GM21390 (cell line): Measurements from ENCODE around the gene KRTAP7-1.

Experiments
- ATAC-seq: cut with Tn5 transposase; IDR thresholded peaks from one replicate; pipeline ENCODE4 v1.9.1; 2021; ENCODE audit not compliant: unreplicated experiment

Gene KRTAP7-1, protein sequence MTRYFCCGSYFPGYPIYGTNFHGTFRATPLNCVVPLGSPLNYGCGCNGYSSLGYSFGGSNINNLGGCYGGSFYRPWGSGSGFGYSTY

DNA sequence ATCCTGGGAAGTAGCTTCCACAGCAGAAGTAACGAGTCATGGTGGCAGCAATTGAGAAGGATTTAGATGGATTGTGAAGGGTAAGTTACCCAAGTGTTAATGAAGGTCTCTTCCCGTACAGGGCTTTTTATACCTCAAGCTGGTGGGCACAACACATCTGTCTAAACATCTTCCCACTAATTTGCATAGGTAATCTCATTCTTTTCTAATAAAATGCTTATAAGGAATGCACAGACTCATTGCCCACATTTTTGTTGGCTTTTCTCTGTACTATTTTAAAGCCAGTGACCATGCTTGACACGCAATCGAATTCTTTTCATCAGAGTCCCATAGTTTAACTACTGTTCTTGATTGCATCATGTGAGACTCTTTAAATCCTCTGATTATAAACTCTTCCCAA, at the start of gene KRTAP7-1:
TSS of gene KRTAP7-1 (minus strand) at position 101 of the 400 bp plus-strand sequence. CDS start at position 40, 61 bp downstream.
- ATAC-seq, result no peak

DNA sequence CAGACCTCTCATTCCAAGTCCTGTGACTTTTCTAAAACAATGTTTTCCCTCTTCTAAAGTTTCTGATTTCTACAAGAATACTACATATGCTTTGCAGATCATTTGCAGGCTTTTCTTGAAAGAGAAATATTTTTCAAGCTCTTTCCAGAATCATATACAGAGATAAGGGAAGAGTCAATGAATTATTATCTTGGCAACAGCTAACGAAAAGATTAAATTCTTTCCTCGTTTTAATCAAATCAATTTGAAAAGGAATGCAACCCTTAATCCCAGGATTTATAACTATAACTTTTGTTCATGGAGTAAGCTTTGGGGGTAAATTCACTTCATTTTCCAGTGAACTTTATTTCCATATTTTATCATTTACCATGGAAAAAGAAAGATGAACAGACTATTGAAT, 45.0 kb upstream of the KRTAP7-1 start:
- no peak for ATAC-seq

DNA sequence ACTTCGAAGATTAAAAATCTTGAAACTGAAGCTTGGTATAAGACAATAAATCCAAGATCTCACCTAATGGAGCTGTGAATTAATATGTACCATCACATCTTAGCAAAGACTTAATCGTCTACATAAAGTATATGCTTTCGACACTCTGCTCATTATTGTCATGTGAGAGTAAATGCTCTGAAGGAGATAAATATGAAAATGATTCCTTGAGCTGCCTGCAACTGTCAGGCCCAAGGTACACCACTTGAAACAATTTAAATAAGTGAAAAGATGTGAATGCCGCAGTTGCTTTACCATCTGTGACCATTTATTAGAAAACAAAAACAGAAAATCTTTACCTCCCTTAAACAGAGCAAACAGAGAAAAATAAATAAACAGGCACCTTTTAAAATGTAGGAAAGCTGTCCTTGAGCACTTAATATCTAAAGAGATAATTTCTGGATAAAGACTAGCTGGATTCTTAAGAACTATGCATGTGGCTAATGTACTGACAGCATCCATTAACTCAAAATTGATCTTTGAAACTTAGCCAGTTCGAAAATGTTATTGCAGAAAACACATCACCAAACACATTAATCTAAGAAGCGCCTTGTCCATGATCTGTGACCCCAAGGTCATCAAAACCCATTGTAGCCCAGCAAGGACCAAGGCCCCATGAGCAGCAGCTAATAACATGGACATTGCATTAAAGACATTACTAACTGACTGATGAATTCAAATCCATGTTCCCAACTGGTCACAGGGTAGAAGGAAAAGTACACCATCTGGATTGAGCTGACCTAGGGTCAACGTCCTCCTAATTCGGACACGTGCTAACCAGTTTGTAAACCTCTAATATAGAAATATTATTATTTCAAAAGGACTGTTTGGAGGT, 18.3 kb upstream of the KRTAP7-1 start:
- no peak for ATAC-seq

DNA sequence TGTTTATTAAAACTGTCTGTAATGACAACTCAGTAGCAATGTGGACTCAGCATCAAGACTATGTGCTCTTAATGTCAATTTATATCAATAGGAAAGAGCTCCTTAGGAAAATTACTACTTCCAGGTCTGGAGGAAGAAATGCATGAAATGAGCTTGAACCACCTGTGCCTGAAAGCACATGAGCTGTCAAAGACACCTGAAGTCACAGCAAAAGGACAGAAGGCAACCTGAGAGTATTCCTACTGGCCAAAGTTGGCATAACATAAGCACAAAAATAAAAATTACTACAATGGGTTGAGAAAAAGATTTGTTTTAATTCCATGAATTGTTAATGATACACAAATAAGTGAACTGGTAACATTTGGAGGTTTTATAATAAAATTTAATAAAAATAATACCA, 13.4 kb upstream of the KRTAP7-1 start:
- no peak for ATAC-seq

DNA sequence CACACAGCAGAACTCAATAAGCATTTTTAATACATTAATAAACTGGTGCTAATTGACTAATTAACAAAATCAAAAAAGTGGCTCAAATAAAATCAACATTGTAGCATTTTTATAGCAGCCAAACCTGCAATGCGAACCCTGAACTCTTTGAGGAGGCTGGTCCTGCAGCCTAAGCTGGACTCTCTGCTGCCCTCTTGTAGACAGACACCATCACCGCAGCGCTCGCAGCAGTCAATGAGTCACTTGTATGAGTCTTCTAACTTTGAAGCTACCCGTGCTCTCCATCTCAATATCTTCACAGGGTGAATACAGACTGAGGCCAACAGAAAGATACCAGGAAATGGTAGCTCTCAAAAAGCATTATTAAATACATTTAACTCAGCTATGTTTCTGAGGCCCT, 9.7 kb upstream of the KRTAP7-1 start:
- no peak for ATAC-seq

DNA sequence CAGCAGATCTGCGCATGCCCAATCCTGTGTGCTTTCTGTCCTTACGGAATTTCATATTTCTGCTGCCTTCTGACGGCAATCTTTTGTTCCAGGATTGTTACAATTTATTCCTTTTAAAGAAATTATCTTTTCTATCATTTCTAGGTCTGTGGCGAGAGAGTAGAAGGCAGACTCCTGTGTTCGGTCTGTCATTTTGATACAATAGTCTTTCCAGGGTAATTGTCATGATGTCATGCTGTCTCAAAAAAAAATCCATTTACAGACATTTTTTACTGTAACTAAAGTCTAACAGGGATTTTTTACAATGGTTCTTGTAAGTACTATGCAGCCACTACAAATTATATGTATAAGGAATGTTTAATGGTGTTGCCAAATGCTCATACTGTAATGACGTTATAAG, 9.0 kb upstream of the KRTAP7-1 start:
- no peak for ATAC-seq

DNA sequence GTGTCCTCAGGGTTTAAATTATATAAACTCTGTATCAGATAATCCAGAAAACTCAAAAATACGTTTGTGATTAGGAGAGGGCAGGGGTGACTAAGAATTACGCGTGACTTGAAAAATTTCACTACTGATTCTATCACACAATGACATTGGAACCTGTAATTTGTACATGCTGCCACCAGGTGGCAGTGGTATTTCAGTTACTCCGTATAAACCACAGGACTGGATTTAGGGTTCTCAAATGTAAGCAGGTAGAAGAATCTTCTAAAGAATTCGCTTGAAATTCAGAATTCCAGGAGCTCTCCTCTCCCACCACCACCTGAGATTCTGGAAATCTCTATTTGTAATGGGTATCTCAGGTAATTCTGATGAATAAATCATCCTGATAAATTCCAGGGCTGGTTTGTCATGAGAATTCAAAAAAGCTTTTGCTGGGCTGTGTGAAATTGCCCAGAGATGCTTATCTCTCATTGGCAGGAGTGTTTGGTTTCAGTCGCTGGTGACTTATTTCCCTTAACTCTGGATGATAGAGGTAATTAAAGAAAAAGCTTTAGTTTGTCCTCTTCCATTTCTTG, 1.7 kb upstream of the KRTAP7-1 start:
- no peak for ATAC-seq

DNA sequence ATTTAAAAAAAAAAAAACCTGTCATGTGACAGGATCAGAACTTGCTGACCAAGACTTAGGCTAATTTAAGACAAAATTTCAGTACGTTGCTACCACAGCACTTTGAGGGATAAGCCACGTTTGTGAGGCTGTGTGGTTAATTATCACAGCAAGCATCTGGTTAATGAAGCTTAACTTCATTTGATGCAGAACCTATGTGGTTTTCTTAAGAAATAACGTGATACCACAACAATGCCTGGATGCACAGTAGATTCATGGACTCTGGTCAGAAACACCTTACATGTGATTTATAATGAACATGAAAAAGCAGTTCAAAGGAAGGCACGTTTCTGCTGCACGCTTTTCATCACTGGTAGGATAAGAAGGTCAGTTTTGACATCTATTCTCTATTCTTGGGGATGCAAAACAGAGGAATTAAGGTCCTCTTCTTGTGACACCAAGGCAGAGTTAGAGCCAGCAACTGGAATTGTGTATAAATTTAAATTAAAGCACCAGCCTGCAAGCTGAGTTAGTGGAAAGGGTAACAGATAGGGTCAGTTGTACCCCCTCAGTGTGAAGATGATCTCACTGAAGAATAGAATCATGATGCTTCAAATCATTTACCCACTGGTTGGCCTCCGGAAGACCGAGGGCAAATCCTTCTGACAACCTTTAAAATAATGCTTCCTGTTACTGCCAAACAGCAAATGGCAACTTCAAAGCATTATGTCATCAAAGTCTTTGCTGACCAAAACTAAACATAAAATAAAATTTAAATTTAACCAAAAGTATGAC, 10.5 kb downstream of the KRTAP7-1 start:
- ATAC-seq, result no peak

DNA sequence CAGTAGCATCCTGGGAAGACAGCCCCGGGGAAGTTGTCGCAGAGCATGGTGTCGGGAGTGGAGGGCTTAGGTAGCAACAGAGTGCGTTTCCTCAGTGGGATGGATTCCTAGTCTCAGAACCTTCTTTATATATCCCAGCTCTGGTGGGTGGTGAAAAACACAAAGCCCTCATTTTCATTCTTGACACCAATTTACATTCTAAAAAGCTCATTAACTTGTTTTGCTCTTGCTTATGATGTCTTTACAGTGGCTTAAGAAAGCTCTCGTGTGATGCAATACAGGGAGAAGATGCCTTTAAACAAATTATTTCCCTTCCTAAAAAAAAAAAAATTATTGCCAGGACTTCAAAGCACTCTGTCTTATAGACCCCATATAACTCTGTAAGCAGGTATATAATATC, 16.4 kb downstream of the KRTAP7-1 start, which contains the start of gene KRTAP8-1:
TSS of gene KRTAP8-1 (minus strand) at position 101 of the 400 bp plus-strand sequence. CDS start at position 47, 54 bp downstream.
- no peak for ATAC-seq

DNA sequence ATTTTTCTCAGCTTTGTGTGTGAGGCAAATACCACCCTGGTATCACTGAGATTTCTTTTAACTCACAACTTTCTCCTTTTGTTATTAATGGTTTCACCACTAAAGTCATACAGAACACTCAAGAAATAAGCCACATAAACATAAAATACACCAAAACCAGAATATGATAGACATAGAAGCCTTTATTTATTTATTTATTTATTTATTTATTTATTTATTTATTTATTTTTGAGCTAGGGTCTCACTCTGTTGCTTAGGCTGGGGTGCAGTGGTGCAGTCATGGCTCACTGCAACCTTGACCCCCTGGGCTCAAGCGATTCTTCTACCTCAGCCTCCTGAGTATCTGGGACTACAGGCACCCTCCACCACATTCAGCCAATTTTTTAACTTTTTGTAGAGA, 29.0 kb downstream of the KRTAP7-1 start:
- no peak for ATAC-seq

DNA sequence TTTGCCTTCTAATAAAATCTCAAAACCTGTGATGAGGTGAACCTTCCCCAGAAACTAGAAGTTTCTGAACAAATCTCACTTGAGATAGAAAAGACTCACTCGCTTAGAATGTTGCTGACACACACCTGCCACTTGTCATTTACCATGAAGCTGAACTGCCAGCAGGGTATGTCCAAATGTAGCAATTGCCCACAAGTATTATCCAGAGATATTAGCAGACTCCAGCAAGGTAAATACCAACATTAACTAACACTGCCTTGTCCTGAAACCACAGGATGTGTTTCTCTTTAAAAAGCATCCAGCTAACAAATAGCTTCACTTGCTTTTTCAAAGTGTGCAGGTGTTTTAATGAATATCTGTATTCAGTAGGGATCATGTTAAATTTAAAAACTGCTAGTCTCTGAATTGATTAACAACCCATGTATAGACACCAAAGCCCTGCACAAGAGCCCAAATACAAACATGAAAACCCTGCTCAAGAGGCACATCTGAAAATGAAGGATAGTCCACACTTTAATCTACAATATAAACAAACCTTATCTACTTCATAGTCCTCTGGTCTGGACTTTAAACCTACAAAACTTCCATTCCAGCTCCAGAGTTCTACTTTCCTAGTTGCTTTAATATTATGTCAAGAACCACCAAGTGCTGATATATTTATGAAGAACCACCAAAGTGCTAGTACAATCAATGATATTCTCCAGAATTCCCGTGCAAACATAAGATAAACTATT, 35.8 kb downstream of the KRTAP7-1 start:
- no peak for ATAC-seq

DNA sequence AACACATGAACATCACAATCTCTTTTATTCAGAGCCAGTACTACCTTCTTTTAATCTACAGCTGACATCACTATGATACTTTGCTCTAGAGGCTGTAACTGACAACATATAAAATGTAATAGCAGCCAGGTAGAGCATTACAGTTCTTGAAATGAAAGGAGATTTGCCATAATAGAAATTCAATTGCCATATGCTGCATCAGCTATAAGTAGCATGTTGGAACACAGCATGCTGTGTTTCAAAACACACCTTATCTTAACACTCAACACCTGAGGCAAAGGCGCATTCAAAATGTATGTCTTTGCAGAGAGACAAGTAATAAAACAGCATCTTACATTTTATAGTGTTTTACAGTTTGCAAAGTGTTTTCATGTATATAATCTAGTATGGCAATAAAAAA, 50.3 kb downstream of the KRTAP7-1 start:
- ATAC-seq, result no peak
